Epithelial cell of esophagus (primary cell): ENCODE measurements around the gene RANBP10.
"Not testable (repeated sequence)": the region's sequence is repeated elsewhere in the genome, so short reads cannot be mapped to it uniquely, and the experiment has no call there.

Experiments used
- DNase-seq: peaks from one replicate; pipeline ENCODE4 v3.0.0; 2010; ENCODE audit warnings: low read depth
- H3K4me3 ChIP-seq: 2 replicates; pipeline ENCODE4 v1.5.1; 2011; ENCODE audit warnings: mild to moderate bottlenecking, low read length, control low read depth
- TF ChIP-seq, protein P1 (sequence below): IDR thresholded peaks from 2 replicates; pipeline ENCODE4 v1.5.1; 2011; ENCODE audit warnings: low read depth, mild to moderate bottlenecking, low read length, control low read depth, inconsistent platforms; ENCODE audit not compliant: insufficient read depth; ENCODE audit errors: missing control alignments

RANBP10 gene

DNA sequence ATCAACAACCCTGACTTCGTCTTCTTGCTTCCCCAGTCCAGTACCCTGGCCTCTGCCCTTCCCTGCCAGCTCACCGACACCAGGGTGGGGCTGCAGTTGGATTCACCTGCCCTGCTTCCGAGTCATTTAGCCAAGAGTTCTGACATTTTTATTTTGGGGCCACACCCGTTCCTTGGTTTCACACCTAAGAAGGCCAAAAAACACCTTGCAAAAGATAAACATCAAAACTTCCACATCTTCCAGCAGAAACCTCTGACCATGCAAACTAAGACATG is 45.5 kb downstream of the RANBP10 start:
- peak; percentile 26 for DNase-seq
- no peak overlapping the region for H3K4me3 ChIP-seq
- TF ChIP-seq, protein P1, sequence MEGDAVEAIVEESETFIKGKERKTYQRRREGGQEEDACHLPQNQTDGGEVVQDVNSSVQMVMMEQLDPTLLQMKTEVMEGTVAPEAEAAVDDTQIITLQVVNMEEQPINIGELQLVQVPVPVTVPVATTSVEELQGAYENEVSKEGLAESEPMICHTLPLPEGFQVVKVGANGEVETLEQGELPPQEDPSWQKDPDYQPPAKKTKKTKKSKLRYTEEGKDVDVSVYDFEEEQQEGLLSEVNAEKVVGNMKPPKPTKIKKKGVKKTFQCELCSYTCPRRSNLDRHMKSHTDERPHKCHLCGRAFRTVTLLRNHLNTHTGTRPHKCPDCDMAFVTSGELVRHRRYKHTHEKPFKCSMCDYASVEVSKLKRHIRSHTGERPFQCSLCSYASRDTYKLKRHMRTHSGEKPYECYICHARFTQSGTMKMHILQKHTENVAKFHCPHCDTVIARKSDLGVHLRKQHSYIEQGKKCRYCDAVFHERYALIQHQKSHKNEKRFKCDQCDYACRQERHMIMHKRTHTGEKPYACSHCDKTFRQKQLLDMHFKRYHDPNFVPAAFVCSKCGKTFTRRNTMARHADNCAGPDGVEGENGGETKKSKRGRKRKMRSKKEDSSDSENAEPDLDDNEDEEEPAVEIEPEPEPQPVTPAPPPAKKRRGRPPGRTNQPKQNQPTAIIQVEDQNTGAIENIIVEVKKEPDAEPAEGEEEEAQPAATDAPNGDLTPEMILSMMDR: no peak

DNA sequence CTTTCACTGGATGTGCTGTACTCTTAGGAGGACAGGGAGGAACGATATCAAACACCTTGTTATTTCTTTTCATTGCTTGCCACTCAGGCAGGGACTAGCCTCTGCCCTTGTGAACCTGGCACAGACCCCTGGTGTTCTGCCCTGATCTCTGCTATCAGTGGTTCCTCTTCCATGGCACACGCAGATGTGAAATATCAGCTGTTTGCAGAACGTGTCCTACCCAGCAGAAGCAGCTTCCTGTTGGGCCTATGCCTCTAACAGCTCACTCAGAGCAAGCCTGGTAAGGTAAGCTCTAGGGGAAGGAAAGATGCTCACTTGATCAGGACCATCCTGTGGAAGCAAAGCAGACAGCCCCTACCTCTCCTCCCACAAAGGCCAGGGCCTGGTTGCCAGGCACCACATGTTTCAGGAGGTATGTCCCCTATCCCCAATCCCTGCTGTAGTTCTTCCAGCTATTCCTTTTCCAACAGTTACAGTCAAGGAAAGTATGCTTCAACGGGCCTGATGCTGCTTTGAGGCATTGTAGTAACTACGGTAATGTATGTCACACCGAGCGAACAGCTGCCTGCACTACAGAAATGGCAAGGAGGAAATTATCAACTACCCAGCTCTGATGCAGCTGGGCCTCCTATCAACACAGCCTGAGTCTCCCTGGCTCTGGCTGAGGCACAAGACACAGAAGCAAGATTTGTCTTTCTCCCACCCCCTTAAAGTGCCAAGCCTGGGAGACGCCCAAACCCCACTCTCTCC is 46.0 kb downstream of the RANBP10 start:
- TF ChIP-seq, protein P1: no peak
- DNase-seq: no peak

DNA sequence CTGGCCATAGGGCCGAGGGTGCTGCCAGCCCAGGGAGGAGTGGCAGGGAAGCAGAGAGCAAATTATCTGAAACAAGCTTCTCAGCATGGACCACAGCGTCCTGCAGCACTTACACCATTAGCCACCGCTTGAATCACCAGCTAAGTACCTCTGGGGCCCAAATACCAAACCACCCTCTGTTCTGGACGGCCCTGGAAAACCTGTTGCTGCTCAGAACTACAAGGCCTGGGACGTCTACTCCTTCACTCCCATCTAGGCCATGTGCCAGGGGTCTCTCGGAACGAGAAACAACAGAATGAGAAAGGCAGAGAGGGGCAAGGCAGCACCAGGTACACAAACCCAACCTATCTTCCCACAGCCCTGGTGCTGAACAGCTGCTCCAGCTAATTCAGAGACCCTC is 47.4 kb downstream of the RANBP10 start:
- DNase-seq: no peak
- H3K4me3 ChIP-seq: no peak overlapping the region
- TF ChIP-seq, protein P1: no peak

More for the DNA sequence above, 46.0 kb downstream of the RANBP10 start:
- H3K4me3 ChIP-seq: no peak overlapping the region

DNA sequence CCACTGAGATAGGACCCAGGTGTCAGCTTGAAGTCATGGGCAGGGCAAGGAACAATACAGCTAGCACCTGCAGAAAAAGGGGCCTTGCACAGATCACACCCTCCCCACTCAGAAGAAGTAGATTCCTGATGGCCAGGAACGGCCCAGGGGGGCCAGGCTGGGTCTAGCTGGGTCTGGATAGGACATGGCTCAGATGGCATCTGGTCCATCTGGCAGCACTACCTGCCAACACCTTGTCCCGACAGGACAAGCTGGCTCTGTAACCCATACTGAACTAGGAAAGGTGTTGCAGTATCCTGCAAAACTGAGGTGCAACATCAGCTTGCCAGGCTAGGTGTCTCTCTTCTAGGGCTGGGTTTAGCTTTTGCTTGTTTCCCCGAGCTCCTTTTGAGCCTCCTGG is 48.4 kb downstream of the RANBP10 start:
- DNase-seq: no peak
- H3K4me3 ChIP-seq: no peak overlapping the region
- TF ChIP-seq, protein P1: no peak

DNA sequence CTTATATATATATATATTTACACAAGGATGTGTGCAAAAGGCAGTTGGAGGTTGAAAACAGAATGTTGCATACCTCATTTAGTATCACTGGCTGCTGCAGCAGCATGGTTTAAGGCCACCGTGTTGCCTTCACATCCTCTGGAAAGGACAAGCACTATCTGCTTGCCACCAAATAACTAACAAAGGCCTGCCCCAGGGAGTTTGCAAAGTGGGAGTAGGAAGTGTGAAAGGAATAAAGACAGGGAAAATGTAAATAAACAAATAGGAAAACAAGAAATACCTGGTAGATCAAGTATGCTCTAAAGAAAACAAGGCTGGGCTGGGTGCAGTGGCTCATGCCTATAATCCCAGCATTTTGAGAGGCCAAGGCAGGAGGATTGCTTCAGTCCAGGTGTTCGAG is 53.7 kb downstream of the RANBP10 start:
- TF ChIP-seq, protein P1: no peak
- DNase-seq: no peak
- H3K4me3 ChIP-seq: no peak overlapping the region

DNA sequence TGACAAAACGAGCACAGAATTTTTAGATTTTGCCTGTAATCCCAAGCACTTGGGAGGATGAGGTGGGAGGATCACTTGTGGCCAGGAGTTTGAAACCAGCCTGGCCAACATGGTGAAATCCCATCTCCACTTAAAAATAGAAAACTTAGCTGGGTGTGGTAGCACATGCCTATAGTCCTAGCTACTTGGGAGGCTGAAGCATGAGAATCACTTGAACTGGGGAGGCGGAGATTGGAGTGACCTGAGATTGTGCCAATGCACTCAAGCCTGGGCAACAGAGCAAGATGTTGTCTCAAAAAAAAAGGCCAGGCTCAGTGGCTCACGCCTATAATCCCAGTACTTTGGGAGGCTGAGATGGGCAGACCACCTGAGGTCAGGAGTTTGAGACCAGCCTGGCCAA is 55.0 kb downstream of the RANBP10 start:
- DNase-seq, H3K4me3 ChIP-seq: not testable (repeated sequence)

DNA sequence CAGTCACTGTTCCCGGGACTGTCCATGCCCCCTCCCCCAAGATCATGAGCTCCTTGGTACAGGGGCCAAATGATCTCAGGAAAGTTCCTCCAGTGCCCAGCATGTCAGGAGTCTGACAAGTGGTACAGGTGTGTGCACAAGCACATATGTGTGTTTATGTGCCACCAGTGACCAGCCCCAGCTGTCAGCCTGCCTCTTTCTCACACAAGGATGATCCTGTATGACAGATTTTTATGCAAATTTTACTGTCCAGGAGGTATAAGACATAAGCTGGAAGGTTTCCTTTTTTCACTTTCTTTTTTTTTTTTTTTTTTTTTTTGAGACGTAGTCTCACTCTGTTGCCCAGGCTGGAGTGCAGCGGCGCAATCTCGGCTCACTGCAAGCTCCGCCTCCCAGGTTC is 55.9 kb downstream of the RANBP10 start:
- TF ChIP-seq, protein P1: no peak
- no peak for DNase-seq
- no peak overlapping the region for H3K4me3 ChIP-seq
